HG02981 (cell line): ENCODE data around the gene PPM1H.
A peak's percentile ranks its signal among the peaks of the same experiment; 100 is the strongest.
"Not testable (repeated sequence)": the region's sequence is repeated elsewhere in the genome, so short reads cannot be mapped to it uniquely, and the experiment has no call there.

Experiments
- ATAC-seq: cut with Tn5 transposase; IDR thresholded peaks from one replicate; pipeline ENCODE4 v1.9.1; 2021; ENCODE audit warnings: mild to moderate bottlenecking, moderate library complexity; ENCODE audit not compliant: unreplicated experiment

The PPM1H gene

DNA sequence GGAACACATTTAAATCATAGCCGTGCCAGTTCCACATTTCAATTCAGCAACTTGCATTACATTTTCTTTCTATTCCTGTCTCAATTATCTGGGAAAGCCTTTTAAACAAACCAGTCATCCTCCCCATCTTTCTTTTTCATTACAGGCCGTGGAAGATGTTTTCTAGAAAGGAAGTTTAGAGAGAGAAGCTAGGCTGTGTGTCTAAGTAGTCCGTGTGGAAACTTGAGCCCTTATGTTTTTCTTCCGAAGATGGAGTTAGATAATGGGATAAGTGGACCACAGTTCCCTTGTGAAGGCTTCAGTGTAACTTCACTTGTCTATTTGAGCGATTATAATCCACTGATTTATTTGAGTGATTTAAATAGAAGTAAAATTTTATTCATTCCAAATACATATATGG, 12.4 kb upstream of the PPM1H start:
- ATAC-seq, result no peak

GRCh38 chr12:62943779-62944395, 8.9 kb upstream of the PPM1H start:
- ATAC-seq, result no peak

GRCh38 chr12:62942316-62942715, 7.4 kb upstream of the PPM1H start:
- not testable (repeated sequence) for ATAC-seq

- ATAC-seq, result peak; percentile 22
Observed at GRCh38 chr12:62934239-62934798, 631 bp downstream of the PPM1H start.

GRCh38 chr12:62933602-62934238, 1.2 kb downstream of the PPM1H start:
- ATAC-seq, result no peak

GRCh38 chr12:62933220-62933601, 1.7 kb downstream of the PPM1H start:
- no peak for ATAC-seq

GRCh38 chr12:62931477-62931876, 3.5 kb downstream of the PPM1H start:
- no peak for ATAC-seq

GRCh38 chr12:62930546-62931425, 4.2 kb downstream of the PPM1H start:
- no peak for ATAC-seq

GRCh38 chr12:62928632-62929031, 6.3 kb downstream of the PPM1H start:
- no peak for ATAC-seq

- ATAC-seq, result no peak
Observed at GRCh38 chr12:62925680-62926079, 9.3 kb downstream of the PPM1H start.

GRCh38 chr12:62924084-62924483, 10.9 kb downstream of the PPM1H start:
- ATAC-seq, result no peak

DNA sequence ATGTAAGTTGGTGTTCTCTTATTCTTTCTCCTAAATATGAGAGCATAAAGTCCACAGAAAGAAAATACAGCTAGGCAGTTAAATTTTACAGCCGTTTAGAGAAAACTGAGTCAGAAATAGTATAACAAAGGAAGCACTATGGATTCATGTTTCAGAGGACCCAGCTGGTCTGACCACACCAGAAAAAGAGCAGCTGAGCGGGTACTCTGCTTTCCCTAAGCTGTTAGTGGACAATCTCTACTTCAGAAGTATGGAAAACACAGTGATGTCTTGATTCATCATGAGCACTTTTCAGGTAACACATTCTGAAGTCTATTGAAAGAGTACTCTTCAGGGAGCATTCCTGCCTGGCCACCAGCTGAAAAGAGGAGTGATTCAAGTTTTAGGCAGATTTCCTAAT, 12.4 kb downstream of the PPM1H start:
- ATAC-seq, result no peak

DNA sequence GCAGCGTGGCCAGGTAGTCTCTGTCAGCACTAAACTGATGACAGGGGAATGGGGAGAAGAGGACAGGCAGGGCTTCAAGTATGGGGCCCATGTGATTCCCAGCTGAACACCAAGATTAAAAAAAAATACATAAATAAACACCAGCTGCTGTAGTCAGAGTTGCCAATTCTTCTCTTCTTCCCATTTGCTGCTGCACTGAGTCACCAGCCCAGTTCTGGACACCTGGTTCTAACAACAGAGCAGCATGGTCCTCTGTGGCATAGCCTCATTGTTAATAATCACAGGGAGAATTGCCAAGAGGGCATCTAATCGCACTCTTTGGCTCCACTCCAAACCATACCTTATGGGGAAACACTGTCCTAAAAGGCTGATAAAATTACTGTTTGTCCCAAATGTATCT, 15.1 kb downstream of the PPM1H start:
- no peak for ATAC-seq

GRCh38 chr12:62917926-62918325, 17.0 kb downstream of the PPM1H start:
- ATAC-seq, result no peak

DNA sequence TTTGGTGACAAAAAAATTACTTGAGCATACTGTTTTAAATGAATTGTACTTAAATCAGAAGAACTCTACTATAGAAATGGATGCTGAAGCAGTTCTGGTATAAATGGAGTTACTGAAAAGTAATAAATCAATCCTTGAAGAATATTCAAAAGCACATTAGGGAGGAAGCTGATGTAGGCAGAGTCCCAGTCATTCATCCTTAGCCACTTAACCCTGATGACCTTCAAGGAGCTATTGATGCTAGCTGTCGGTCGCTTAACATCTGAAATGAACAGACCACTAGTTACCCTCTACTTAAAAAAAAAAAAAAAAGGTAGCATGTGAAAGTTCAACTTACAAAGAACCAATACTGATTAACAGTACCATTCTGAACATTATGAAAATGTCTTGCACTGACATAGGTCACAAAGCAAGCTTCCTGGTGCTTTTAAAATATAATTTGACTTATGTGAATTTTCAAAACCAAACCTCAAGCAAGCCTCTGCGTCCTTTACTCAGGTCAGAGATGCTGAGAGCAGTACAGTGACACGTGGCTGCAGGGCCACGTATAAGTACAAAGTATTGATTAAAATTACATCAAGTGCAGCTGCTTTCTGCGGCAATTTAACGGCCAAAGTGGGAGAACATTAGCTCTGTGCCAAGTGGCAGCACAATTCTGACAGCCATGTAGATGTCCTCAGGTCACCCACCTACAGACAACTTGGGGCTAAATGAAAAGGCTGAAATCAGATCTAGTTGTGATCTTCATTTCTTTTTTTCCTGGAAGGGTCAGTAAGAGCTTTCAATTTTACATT, 18.1 kb downstream of the PPM1H start:
- ATAC-seq, result no peak

- ATAC-seq, result no peak
Observed at GRCh38 chr12:62915204-62915529, 19.8 kb downstream of the PPM1H start.

DNA sequence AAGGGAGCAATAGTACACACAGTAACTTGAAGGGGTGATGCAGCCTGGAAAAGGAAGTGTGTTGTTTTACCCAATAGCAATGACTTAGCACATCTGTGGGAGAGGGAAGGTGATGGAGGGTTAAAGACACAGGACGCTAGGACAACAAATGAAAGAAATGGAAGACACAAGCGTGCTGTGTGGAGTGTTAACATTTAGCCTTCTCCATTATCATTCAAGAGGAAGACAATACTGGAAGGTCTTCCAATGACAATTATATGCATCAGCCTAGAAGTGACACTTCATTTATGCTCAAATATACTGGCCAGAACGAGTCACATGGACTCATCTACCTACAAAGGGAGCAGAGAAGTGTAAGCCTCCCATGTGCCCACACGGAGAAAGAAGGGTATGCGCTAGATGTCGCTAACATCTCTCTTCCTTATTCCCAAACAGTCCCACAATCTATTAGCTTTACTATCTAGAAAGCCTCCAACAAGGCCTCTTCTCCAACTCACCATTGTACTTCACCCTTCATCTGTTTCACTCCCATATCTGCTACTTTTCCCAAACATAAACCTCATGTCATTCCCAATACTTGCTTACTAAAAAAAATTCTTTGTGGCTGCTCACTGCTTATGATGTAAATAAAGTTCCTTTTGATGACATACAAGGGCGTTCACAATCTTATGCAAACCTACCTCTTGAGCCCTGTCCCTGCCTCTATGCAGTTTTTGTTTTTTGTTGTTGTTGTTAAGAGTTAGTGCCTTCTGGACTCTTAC, 20.3 kb downstream of the PPM1H start:
- no peak for ATAC-seq

GRCh38 chr12:62913380-62913779, 21.6 kb downstream of the PPM1H start:
- no peak for ATAC-seq

- ATAC-seq, result no peak
Observed at GRCh38 chr12:62912644-62913043, 22.3 kb downstream of the PPM1H start.

DNA sequence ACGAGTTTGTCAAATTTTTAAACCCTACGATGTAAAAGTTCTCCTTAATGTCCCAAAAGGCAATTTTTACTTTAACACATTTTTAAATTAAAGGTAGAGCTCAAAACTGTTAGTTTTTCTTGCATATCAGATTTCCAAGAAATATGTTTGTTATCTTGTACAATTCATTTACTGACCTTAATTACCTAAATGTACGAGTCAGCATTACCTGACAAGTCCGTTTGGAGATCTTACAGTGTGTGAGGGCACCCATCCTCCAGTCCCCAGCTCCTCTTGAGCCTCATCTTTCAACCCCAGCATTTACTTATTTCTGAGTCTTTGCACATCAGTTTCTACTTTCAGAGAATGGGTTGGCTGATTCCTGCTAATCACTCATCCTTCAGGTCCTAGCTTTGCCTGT, 23.7 kb downstream of the PPM1H start:
- ATAC-seq, result no peak
